Measurements from ENCODE around the gene LCORL. TPM values are rescaled to one million over a fixed set of nuclear protein-coding genes. Genes with fewer than 3 reads are reported as not detected.
"Not testable (repeated sequence)": the region's sequence is repeated elsewhere in the genome, so short reads cannot be mapped to it uniquely, and the experiment has no call there.

The LCORL gene
- total RNA-seq, 4 donors from 2014 or later, result 20.6 to 103 (median 64.1) TPM

DNA sequence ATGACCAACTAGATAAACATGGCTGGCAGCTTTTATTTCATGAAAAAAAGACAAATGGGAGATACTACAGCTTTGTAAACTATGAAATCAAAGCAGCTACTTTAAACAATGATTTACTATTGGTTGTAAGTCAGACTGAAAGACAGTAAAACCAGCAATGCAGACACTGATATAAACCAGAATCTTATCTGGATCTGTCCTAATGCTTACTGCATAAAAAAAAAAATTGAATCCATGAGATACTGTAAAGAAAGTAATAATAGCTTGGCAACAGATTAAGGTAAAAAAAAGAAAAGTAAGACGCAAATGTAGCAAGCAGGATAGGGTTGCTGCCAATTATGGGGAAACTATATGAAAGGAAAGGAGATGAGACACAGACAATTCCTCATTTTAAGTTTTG lies 7.3 kb downstream of the LCORL start:
- H3K9me3 ChIP-seq, result no peaks in the 10 kb centered on the region
- no peaks in the 10 kb centered on the region for H3K27me3 ChIP-seq
- DNase-seq, result no peak
- no peak overlapping the region for H3K4me3 ChIP-seq
- H3K36me3 ChIP-seq, result no peaks in the 10 kb centered on the region
- no peak overlapping the region for H3K27ac ChIP-seq
- H3K4me1 ChIP-seq, result peaks cover 0 to 21% (median 0%) of the 10 kb centered on the region in 4 donors
- TF ChIP-seq POLR2A (IDR thresholded peaks at IDR 0.05), result no peak

DNA sequence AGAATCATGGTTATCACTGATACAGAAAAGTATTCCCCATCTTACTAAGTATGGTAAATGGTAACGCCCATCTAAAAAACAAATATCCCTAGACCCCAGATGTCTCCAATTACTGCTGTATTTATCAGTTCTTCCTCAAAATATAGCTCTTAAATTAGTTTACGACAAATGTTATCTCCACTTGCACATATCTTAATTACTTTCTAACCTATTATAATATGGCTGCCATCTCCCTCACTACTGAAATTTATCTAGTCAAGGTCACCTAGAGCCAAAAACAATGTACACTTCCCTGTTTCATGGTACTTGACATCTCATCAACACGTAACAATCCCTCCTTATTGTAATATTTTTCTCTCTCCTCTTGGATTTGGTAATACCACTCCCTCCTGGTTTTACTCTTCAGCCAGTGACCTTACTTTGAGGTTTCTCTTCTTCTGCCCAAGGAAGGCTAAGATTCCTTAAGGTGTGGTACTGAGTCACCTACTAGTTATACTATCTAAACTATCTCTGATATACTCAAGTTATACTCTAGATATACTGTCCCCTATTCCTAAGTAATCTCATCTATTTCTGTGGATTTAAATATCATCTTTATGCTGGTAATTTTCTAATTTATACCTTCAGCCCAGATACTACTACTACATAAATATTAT lies 8.6 kb downstream of the LCORL start:
- no peaks in the 10 kb centered on the region for H3K27me3 ChIP-seq
- H3K36me3 ChIP-seq, result no peaks in the 10 kb centered on the region
- peaks cover 0 to 18% (median 0%) of the 10 kb centered on the region in 4 donors for H3K4me1 ChIP-seq
- H3K27ac ChIP-seq, result no peak overlapping the region
- TF ChIP-seq, protein P1, sequence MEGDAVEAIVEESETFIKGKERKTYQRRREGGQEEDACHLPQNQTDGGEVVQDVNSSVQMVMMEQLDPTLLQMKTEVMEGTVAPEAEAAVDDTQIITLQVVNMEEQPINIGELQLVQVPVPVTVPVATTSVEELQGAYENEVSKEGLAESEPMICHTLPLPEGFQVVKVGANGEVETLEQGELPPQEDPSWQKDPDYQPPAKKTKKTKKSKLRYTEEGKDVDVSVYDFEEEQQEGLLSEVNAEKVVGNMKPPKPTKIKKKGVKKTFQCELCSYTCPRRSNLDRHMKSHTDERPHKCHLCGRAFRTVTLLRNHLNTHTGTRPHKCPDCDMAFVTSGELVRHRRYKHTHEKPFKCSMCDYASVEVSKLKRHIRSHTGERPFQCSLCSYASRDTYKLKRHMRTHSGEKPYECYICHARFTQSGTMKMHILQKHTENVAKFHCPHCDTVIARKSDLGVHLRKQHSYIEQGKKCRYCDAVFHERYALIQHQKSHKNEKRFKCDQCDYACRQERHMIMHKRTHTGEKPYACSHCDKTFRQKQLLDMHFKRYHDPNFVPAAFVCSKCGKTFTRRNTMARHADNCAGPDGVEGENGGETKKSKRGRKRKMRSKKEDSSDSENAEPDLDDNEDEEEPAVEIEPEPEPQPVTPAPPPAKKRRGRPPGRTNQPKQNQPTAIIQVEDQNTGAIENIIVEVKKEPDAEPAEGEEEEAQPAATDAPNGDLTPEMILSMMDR (IDR thresholded peaks at IDR 0.05), result no peak
- TF ChIP-seq POLR2A (IDR thresholded peaks at IDR 0.05), result no peak
- no peaks in the 10 kb centered on the region for H3K9me3 ChIP-seq
- no peak for DNase-seq
- no peak overlapping the region for H3K4me3 ChIP-seq

DNA sequence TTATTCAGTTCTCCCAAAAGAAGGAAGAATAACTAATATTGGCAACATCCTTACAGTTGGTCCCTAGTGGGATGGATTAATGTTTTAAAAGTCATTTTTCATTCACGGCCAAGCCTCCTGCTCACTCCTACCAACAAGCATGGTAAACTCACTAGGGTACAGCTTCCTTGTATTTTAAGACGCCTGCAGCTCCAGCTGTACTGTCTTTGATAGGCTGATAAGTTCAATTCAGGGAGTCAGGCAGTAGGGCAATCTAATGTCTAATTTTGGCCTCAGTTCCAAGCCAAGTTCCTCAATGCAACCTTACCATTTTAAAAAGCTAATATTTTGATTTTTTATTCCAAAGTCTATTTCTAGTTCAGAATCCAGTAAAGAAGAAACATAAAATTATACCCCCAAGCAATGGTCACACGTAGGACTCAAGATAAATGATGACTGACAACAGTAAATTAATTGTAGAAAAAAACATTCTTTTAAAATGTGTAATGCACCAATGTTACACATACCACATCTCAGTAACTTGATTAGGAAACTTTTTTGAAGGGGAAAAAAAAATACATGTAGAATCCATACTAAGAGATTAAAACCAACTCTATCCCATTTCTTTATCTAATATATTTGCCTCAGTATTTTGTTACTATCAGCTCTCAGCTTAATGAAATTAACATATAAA lies 9.3 kb downstream of the LCORL start:
- Histone ChIP-seq H3K27me3 (no peaks in the 10 kb centered on the region), H3K36me3 (no peaks in the 10 kb centered on the region), H3K4me1 (peaks cover 0 to 18% (median 0%) of the 10 kb centered on the region in 4 donors), H3K4me3 (no peak overlapping the region), H3K27ac (no peak overlapping the region), H3K9me3 (no peaks in the 10 kb centered on the region)
- TF ChIP-seq, protein P1 (IDR thresholded peaks at IDR 0.05), result no peak
- no peak for TF ChIP-seq POLR2A (IDR thresholded peaks at IDR 0.05)
- no peak for DNase-seq

DNA sequence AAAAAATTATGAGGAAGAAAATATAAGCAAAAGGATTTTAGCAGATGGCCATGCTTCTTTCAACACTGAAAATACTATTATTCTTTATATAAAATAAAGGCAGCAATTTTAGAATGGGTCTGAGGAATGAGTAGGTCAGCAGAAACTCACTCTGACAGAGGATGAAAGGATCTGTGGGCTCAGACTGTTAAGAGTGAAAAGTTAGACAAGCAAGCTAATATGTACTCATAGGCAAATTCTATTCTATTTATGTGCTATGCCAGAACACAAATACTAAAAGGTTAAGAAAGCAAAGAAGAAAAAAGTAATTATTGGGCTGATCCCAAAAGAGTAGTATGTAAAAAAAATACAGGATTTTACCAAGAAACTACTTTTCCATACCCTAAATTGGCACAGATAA lies 13.9 kb downstream of the LCORL start:
- Histone ChIP-seq H3K4me1 (peaks cover 0 to 7% (median 0%) of the 10 kb centered on the region in 4 donors), H3K9me3 (no peaks in the 10 kb centered on the region), H3K27ac (no peak overlapping the region), H3K36me3 (no peaks in the 10 kb centered on the region), H3K4me3 (no peak overlapping the region), H3K27me3 (no peaks in the 10 kb centered on the region)
- TF ChIP-seq, protein P1 (IDR thresholded peaks at IDR 0.05), result no peak
- TF ChIP-seq POLR2A (IDR thresholded peaks at IDR 0.05), result no peak
- DNase-seq, result no peak

DNA sequence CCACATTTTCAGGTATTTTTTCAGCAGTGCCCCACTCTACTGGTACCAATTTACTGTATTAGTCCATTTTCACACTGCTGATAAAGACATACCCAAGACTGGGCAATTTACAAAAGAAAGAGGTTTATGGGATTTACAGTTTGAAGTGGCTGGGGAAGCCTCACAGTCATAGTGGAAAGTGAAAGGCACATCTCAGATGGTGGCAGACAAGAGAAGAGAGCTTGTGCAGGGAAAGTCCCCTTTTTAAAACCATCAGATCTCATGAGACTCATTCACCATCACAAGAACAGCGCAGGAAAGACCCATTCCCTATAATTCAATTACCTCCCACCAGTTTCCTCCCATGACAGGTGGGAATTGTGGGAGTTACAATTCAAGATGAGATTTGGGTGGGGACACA lies 15.1 kb downstream of the LCORL start:
- not testable (repeated sequence) for H3K9me3 ChIP-seq, H3K27me3 ChIP-seq, H3K27ac ChIP-seq, H3K4me1 ChIP-seq, H3K4me3 ChIP-seq, H3K36me3 ChIP-seq, DNase-seq

DNA sequence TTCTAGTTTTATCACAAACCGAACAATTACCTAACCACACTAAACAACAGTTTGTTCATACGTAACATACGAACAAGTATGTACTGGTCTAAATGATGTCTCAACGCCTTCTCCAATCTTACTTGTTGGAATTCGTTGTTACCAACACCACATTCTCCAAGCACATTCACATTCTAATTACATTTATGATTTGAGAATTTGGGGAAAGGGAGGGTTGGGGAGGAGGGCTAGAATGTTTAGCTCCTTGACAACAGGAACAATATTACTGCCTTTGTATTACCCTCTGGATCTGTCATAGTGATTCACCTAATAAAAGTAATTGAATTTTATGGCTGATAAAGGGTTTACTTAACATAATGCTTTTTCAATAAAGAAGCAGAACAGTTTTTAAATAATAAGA lies 24.4 kb downstream of the LCORL start:
- no peak overlapping the region for H3K4me3 ChIP-seq
- no peak for TF ChIP-seq POLR2A (IDR thresholded peaks at IDR 0.05)
- TF ChIP-seq, protein P1 (IDR thresholded peaks at IDR 0.05), result no peak
- no peak for DNase-seq
- no peaks in the 10 kb centered on the region for H3K9me3 ChIP-seq
- no peaks in the 10 kb centered on the region for H3K4me1 ChIP-seq
- no peaks in the 10 kb centered on the region for H3K27me3 ChIP-seq
- no peaks in the 10 kb centered on the region for H3K36me3 ChIP-seq
- H3K27ac ChIP-seq, result no peak overlapping the region

Data from Peyer's patch (tissue), 4 donors.